Upper lobe of left lung (tissue), 6 donors: Measurements from ENCODE around the gene IL17RD. TPM values are rescaled to one million over a fixed set of nuclear protein-coding genes. Genes with fewer than 3 reads are reported as not detected.
A peak's percentile ranks its signal among the peaks of the same experiment; 100 is the strongest.

Source experiments
- ATAC-seq, 2 donors: fragments of 200-7000 bp; cut with Tn5 transposase; one replicate each; pipeline ENCODE4 v1.9.1; 2022; ENCODE audit warnings: mild to moderate bottlenecking in 2 of 2, moderate library complexity in 2 of 2; ENCODE audit not compliant: low FRiP score in 2 of 2
- DNase-seq, 2 donors: peaks; one replicate each; pipeline ENCODE4 v3.0.0-alpha.2; 2019 to 2020
- H3K27ac ChIP-seq, 4 donors: fragments of 200-600 bp; sonication (generic); one replicate each; pipeline ENCODE4 v1.5.1; 2016 to 2019
- H3K27me3 ChIP-seq, 4 donors: fragments of 200-600 bp; sonication (generic); one replicate each; pipeline ENCODE4 v1.5.1; 2017 to 2019
- H3K36me3 ChIP-seq, 4 donors: fragments of 200-600 bp; sonication (generic); one replicate each; pipeline ENCODE4 v1.5.1; 2016 to 2019
- H3K4me1 ChIP-seq, 4 donors: fragments of 200-600 bp; sonication (generic); one replicate each; pipeline ENCODE4 v1.5.1; 2018 to 2019
- H3K4me3 ChIP-seq, 4 donors: fragments of 200-600 bp; sonication (generic); one replicate each; pipeline ENCODE4 v1.5.1; 2017 to 2019; ENCODE audit warnings: mild to moderate bottlenecking in 2 of 4, moderate library complexity in 1 of 4
- H3K9me3 ChIP-seq, 4 donors: fragments of 200-600 bp; sonication (generic); one replicate each; pipeline ENCODE4 v1.5.1; 2018 to 2019
- CTCF ChIP-seq, 6 experiments: fragments of 450-650 bp in 4 of 6; fragments of 200-600 bp in 2 of 6; sonication (generic) in 2 of 6; IDR thresholded peaks; one replicate each; pipeline ENCODE4 v1.5.1; 2016 to 2019; ENCODE audit warnings: antibody characterized with exemption in 6 of 6
- EP300 ChIP-seq, 4 donors: sonication (generic); formaldehyde crosslinking; IDR thresholded peaks; one replicate each; pipeline ENCODE4 v1.5.1; 2017; ENCODE audit warnings: antibody characterized with exemption in 4 of 4, control low read depth in 2 of 4
- POLR2A ChIP-seq, 4 donors: fragments of 450-650 bp; IDR thresholded peaks; one replicate each; pipeline ENCODE4 v1.5.1; 2016 to 2017; ENCODE audit warnings: antibody characterized with exemption in 4 of 4, mild to moderate bottlenecking in 2 of 4
- POLR2AphosphoS5 ChIP-seq, 2 donors: sonication (generic); formaldehyde crosslinking; IDR thresholded peaks; one replicate each; pipeline ENCODE4 v1.5.1; 2017; ENCODE audit warnings: antibody characterized with exemption in 2 of 2
- WGBS, 2 donors: methylation state at CpG; one replicate each; pipeline ENCODE4 v1.1.5; 2017 to 2018; 5-methylcytosine and 5-hydroxymethylcytosine counted together
- total RNA-seq, 6 donors: library from RNA; depleted of rRNA in 4 of 6; stranded (reverse); fragments of >200 nt in 4 of 6; gene quantifications; one replicate each; pipeline versions ENCODE4 v1.1.0 to v1.2.1, GENCODE V29; 2016 to 2021
- donor health status: DM: no; HTN: no; CAD: no; lungs with moderate emphysema.
- donor health status: DM: no; HTN: yes; CAD: no; lungs with severe emphysema.

Gene IL17RD
- total RNA-seq, 6 donors from 2014 or later, result under 0.01 to 2.7 (median 0.49) TPM

- WGBS, 2 donors, result 51 to 53% methylated on average over 5 of the region's 5 CpGs
- Histone ChIP-seq H3K27me3 (peaks cover 0 to 11% (median 6%) of the 10 kb centered on the region in 4 donors), H3K4me1 (peaks cover 9 to 26% (median 17%) of the 10 kb centered on the region in 4 donors), H3K4me3 (no peak overlapping the region), H3K9me3 (no peaks in the 10 kb centered on the region), H3K36me3 (no peaks in the 10 kb centered on the region), H3K27ac (no peak overlapping the region)
- TF ChIP-seq EP300 (IDR thresholded peaks at IDR 0.05), result no peak
- TF ChIP-seq POLR2A (IDR thresholded peaks at IDR 0.05), result no peak
- TF ChIP-seq POLR2AphosphoS5 (IDR thresholded peaks at IDR 0.05), result no peak
- no peak for TF ChIP-seq CTCF (IDR thresholded peaks at IDR 0.05)
- DNase-seq, result no peak
- no peak for ATAC-seq
Observed at GRCh38 chr3:57160765-57161538, 4.2 kb downstream of the IL17RD start.

GRCh38 chr3:57160076-57160764 is 4.9 kb downstream of the IL17RD start:
- H3K27me3 ChIP-seq, result peaks cover 0 to 11% (median 6%) of the 10 kb centered on the region in 4 donors
- H3K4me3 ChIP-seq, result no peak overlapping the region
- 81 to 86% methylated on average over 8 of the region's 8 CpGs for WGBS, 2 donors
- H3K36me3 ChIP-seq, result no peaks in the 10 kb centered on the region
- peaks cover 9 to 19% (median 13%) of the 10 kb centered on the region in 4 donors for H3K4me1 ChIP-seq
- H3K27ac ChIP-seq, result no peak overlapping the region
- DNase-seq (no peak), ATAC-seq (peak in 1 of 2 donors; percentile 62)
- no peaks in the 10 kb centered on the region for H3K9me3 ChIP-seq
- TF ChIP-seq EP300 (IDR thresholded peaks at IDR 0.05), result no peak

- TF ChIP-seq POLR2AphosphoS5 (IDR thresholded peaks at IDR 0.05), result no peak
- peaks cover 1 to 9% (median 4%) of the 10 kb centered on the region in 4 donors for H3K4me1 ChIP-seq
- ATAC-seq, result no peak
- H3K4me3 ChIP-seq, result no peak overlapping the region
- H3K36me3 ChIP-seq, result no peaks in the 10 kb centered on the region
- DNase-seq, result no peak
- no peaks in the 10 kb centered on the region for H3K9me3 ChIP-seq
- 19 to 30% methylated on average over 8 of the region's 8 CpGs for WGBS, 2 donors
- no peak overlapping the region for H3K27ac ChIP-seq
- H3K27me3 ChIP-seq, result peaks cover 0 to 1% (median 0%) of the 10 kb centered on the region in 4 donors
Observed at GRCh38 chr3:57158813-57159738, 6.1 kb downstream of the IL17RD start.

- H3K4me1 ChIP-seq, result peaks cover 0 to 7% (median 2%) of the 10 kb centered on the region in 4 donors
- no peaks in the 10 kb centered on the region for H3K36me3 ChIP-seq
- TF ChIP-seq POLR2A (IDR thresholded peaks at IDR 0.05) (no peak), CTCF (IDR thresholded peaks at IDR 0.05) (no peak), EP300 (IDR thresholded peaks at IDR 0.05) (no peak), POLR2AphosphoS5 (IDR thresholded peaks at IDR 0.05) (no peak)
- no peaks in the 10 kb centered on the region for H3K9me3 ChIP-seq
- WGBS, 2 donors, result 74 to 77% methylated on average over 3 of the region's 3 CpGs
- H3K27ac ChIP-seq, result no peak overlapping the region
- H3K4me3 ChIP-seq, result no peak overlapping the region
- ATAC-seq (no peak), DNase-seq (no peak)
- H3K27me3 ChIP-seq, result no peaks in the 10 kb centered on the region
Observed at GRCh38 chr3:57158325-57158724, 6.8 kb downstream of the IL17RD start.

- TF ChIP-seq POLR2AphosphoS5 (IDR thresholded peaks at IDR 0.05) (no peak), EP300 (IDR thresholded peaks at IDR 0.05) (no peak), CTCF (IDR thresholded peaks at IDR 0.05) (no peak), POLR2A (IDR thresholded peaks at IDR 0.05) (no peak)
- Histone ChIP-seq H3K4me1 (peaks cover 0 to 7% (median 2%) of the 10 kb centered on the region in 4 donors), H3K9me3 (no peaks in the 10 kb centered on the region), H3K4me3 (no peak overlapping the region), H3K36me3 (no peaks in the 10 kb centered on the region), H3K27me3 (no peaks in the 10 kb centered on the region), H3K27ac (no peak overlapping the region)
- 50 to 70% methylated on average over 10 of the region's 10 CpGs for WGBS, 2 donors
- DNase-seq (no peak), ATAC-seq (no peak)
Observed at GRCh38 chr3:57157545-57157944, 7.6 kb downstream of the IL17RD start.
